HCT116 (cell line): ENCODE results near the gene PLK1. TPM values are rescaled to one million over a fixed set of nuclear protein-coding genes. Genes with fewer than 3 reads are reported as not detected.

Experiments
- ATAC-seq: fragments of 200-7000 bp; cut with Tn5 transposase; 2 replicates; pipeline ENCODE4 v1.9.1; 2020; ENCODE audit warnings: mild to moderate bottlenecking, moderate library complexity
- BruUV-seq: library from RNA; stranded (reverse); fragments of 400-500 nt; replicated peaks from 2 replicates; lab custom pipeline; 2021; lab: Mats Ljungman, UMichigan
- CTCF ChIA-PET: fragments of 300-600 bp; sonication (Branson Sonifier 250); formaldehyde crosslinking; loops from one replicate; lab custom pipeline; 2021; ENCODE audit warnings: antibody characterized with exemption; lab: Charles Lee
- POLR2A ChIA-PET: fragments of 300-600, 350-600 bp; sonication (Branson Sonifier 250); formaldehyde crosslinking; loops from one replicate; lab custom pipeline; 2021; ENCODE audit warnings: antibody characterized with exemption; lab: Charles Lee
- RAD21 ChIA-PET, 2 experiments: fragments of 300-600 bp; sonication (Branson Sonifier 250); formaldehyde crosslinking; loops; one replicate each; lab custom pipeline; 2023; ENCODE audit warnings: low total read pairs in 2 of 2; ENCODE audit not compliant: uncharacterized antibody in 2 of 2, unreplicated experiment in 2 of 2, low non-redundant PET in 1 of 2; lab: Charles Lee
- DNase-seq: peaks from one replicate; pipeline ENCODE4 v3.0.0-alpha.2; 2010; ENCODE audit warnings: low read depth, low spot score
- H2AFZ ChIP-seq: fragments of 200-600 bp; shearing (Covaris generic), sonication (generic); 2 replicates; pipeline ENCODE4 v1.6.1; 2017; ENCODE audit warnings: low read depth, mixed run types, mixed read lengths, antibody characterized with exemption, low read length; ENCODE audit not compliant: poor library complexity, severe bottlenecking
- H3K27ac ChIP-seq: 2 replicates; pipeline ENCODE4 v1.5.1; 2012; ENCODE audit warnings: low read depth, low read length
- H3K27me3 ChIP-seq: fragments of 200-600 bp; sonication (generic); 2 replicates; pipeline ENCODE4 v1.6.1; 2016; ENCODE audit warnings: mixed run types, low read length, mixed read lengths; ENCODE audit not compliant: insufficient read depth
- H3K36me3 ChIP-seq, 2 experiments: fragments of 200-500 bp in 1 of 2; fragments of 200-600 bp in 1 of 2; sonication (Bioruptor generic) in 1 of 2; sonication (generic) in 1 of 2; 2 replicates each; pipeline versions ENCODE4 v1.5.1 to v1.6.1; 2014 to 2016; ENCODE audit warnings: low read length in 2 of 2, inconsistent platforms in 1 of 2, mixed read lengths in 1 of 2, mixed run types in 1 of 2; ENCODE audit not compliant: insufficient read depth in 2 of 2, control insufficient read depth in 1 of 2
- H3K4me1 ChIP-seq, 2 experiments: fragments of 200-600 bp in 1 of 2; sonication (generic) in 1 of 2; 2 replicates each; pipeline versions ENCODE4 v1.5.1 to v1.6.1; 2012 to 2017; ENCODE audit warnings: low read length in 2 of 2, inconsistent platforms in 1 of 2, mild to moderate bottlenecking in 1 of 2, mixed read lengths in 1 of 2, mixed run types in 1 of 2, moderate library complexity in 1 of 2; ENCODE audit not compliant: insufficient read depth in 2 of 2, control insufficient read depth in 1 of 2
- H3K4me2 ChIP-seq: fragments of 200-600 bp; sonication (generic); 2 replicates; pipeline ENCODE4 v1.6.1; 2017; ENCODE audit warnings: mixed run types, low read length, mixed read lengths
- H3K4me3 ChIP-seq, 2 experiments: fragments of 200-600 bp in 1 of 2; sonication (generic) in 1 of 2; replicated peaks in 1 of 2; 2 replicates each; pipeline ENCODE4 v1.5.1; 2011 to 2016; ENCODE audit warnings: low read length in 2 of 2, control low read depth in 1 of 2, low read depth in 1 of 2, mild to moderate bottlenecking in 1 of 2, mixed read lengths in 1 of 2, mixed run types in 1 of 2
- H3K79me2 ChIP-seq: fragments of 200-600 bp; sonication (generic); 2 replicates; pipeline ENCODE4 v1.6.1; 2017; ENCODE audit warnings: mild to moderate bottlenecking, mixed run types, low read length, moderate library complexity, mixed read lengths; ENCODE audit not compliant: insufficient read depth
- H3K9ac ChIP-seq: fragments of 200-600 bp; sonication (generic); 2 replicates; pipeline ENCODE4 v1.6.1; 2016; ENCODE audit warnings: low read length, mixed read lengths
- H3K9me2 ChIP-seq: fragments of 200-600 bp; sonication (generic), shearing (Covaris generic); 2 replicates; pipeline ENCODE4 v1.6.1; 2017; ENCODE audit warnings: mixed run types, mild to moderate bottlenecking, moderate library complexity; ENCODE audit not compliant: insufficient read depth
- H3K9me3 ChIP-seq, 2 experiments: fragments of 200-500 bp in 1 of 2; fragments of 200-600 bp in 1 of 2; sonication (Bioruptor generic) in 1 of 2; sonication (generic) in 1 of 2; 2 replicates each; pipeline ENCODE4 v1.6.1; 2014 to 2017; ENCODE audit warnings: low read length in 2 of 2, mixed read lengths in 2 of 2, inconsistent platforms in 1 of 2, low read depth in 1 of 2, mild to moderate bottlenecking in 1 of 2, mixed run types in 1 of 2, moderate library complexity in 1 of 2; ENCODE audit not compliant: control insufficient read depth in 1 of 2, insufficient read depth in 1 of 2
- H4K20me1 ChIP-seq: fragments of 200-600 bp; sonication (generic), shearing (Covaris generic); 2 replicates; pipeline ENCODE4 v1.6.1; 2017; ENCODE audit warnings: mixed run types, mild to moderate bottlenecking, moderate library complexity; ENCODE audit not compliant: insufficient read depth
- CTCF ChIP-seq, 3 experiments: fragments of 200-600 bp in 1 of 3; sonication (generic) in 1 of 3; IDR thresholded peaks in 2 of 3; conservative IDR thresholded peaks in 1 of 3; 2 replicates each; pipeline ENCODE4 v1.5.1; 2012 to 2017; ENCODE audit warnings: low read depth in 2 of 3, low read length in 2 of 3, antibody characterized with exemption in 1 of 3, borderline replicate concordance in 1 of 3, control low read depth in 1 of 3, mild to moderate bottlenecking in 1 of 3, mixed read lengths in 1 of 3, mixed run types in 1 of 3, moderate library complexity in 1 of 3; ENCODE audit not compliant: insufficient read depth in 1 of 3
- EGR1 ChIP-seq: IDR thresholded peaks from 2 replicates; pipeline ENCODE4 v1.6.1; 2012; ENCODE audit warnings: low read depth
- ELF1 ChIP-seq: IDR thresholded peaks from 2 replicates; pipeline ENCODE4 v1.6.1; 2012; ENCODE audit warnings: low read depth, borderline replicate concordance
- EZH2phosphoT487 ChIP-seq: fragments of 200-600 bp; IDR thresholded peaks from 2 replicates; pipeline ENCODE4 v1.6.1; 2018; ENCODE audit warnings: antibody characterized with exemption, borderline replicate concordance
- FOSL1 ChIP-seq: IDR thresholded peaks from 2 replicates; pipeline ENCODE4 v1.6.1; 2012; ENCODE audit warnings: low read depth
- POLR2A ChIP-seq: IDR thresholded peaks from 2 replicates; pipeline ENCODE4 v1.7.0; 2011; ENCODE audit warnings: borderline replicate concordance; ENCODE audit not compliant: insufficient read depth, insufficient read length; ENCODE audit errors: extremely low read depth
- POLR2AphosphoS5 ChIP-seq: IDR thresholded peaks from 2 replicates; pipeline ENCODE4 v1.6.1; 2011; ENCODE audit warnings: mild to moderate bottlenecking, low read depth, low read length, moderate library complexity
- REST ChIP-seq: IDR thresholded peaks from 2 replicates; pipeline ENCODE4 v1.6.1; 2012; ENCODE audit warnings: low read depth
- SRF ChIP-seq: IDR thresholded peaks from 2 replicates; pipeline ENCODE4 v1.6.1; 2012; ENCODE audit warnings: low read depth
- TCF7L2 ChIP-seq: IDR thresholded peaks from 2 replicates; pipeline ENCODE4 v1.7.0; 2011; ENCODE audit warnings: borderline replicate concordance, inconsistent platforms; ENCODE audit not compliant: insufficient read depth, insufficient read length; ENCODE audit errors: extremely low read depth
- ZFX ChIP-seq: fragments of 450-650 bp; IDR thresholded peaks from 2 replicates; pipeline ENCODE4 v1.6.1; 2017
- intact Hi-C: fragments of 100-400 bp; cut with micrococcal nuclease; formaldehyde crosslinking; loops from 2 replicates; pipeline ENCODE4 v1.10.0; 2022
- total RNA-seq: library from RNA; stranded (reverse); gene quantifications from one replicate; pipeline ENCODE4 v1.2.1, GENCODE V29; 2021; ENCODE audit not compliant: unreplicated experiment
- TF ChIP-seq, protein P1 (sequence below): IDR thresholded peaks from 2 replicates; pipeline ENCODE4 v1.6.1; 2011; ENCODE audit warnings: mild to moderate bottlenecking, low read length, moderate library complexity; ENCODE audit not compliant: insufficient replicate concordance; ENCODE audit errors: extremely low read depth

PLK1 gene
- total RNA-seq, 1 experiment from 2014 or later, result 144 TPM

GRCh38 chr16:23668873-23669272 lies 9.8 kb upstream of the PLK1 start:
- ATAC-seq (no peak), DNase-seq (no peak)
- Histone ChIP-seq H3K4me3 (no peak overlapping the region), H3K4me2 (no peak overlapping the region), H3K27me3 (no peaks in the 10 kb centered on the region), H3K9ac (no peak overlapping the region), H2AFZ (no peak overlapping the region), H3K79me2 (no peaks in the 10 kb centered on the region), H3K36me3 (peaks cover 4 to 19% of the 10 kb centered on the region in 2 experiments; a peak in 3 of 4 replicates), H3K4me1 (no peaks in the 10 kb centered on the region), H3K27ac (no peak overlapping the region), H3K9me3 (no peaks in the 10 kb centered on the region), H3K9me2 (no peaks in the 10 kb centered on the region), H4K20me1 (no peaks in the 10 kb centered on the region)
- ChIA-PET POLR2A (no interaction called here), CTCF (no interaction called here), RAD21 (no interaction called here)
- no peak for TF ChIP-seq ELF1
- no TSS peak for BruUV-seq
- intact Hi-C loops, result no loop called here

- no peaks in the 10 kb centered on the region for H3K9me3 ChIP-seq
- BruUV-seq, result no TSS peak
- no peaks in the 10 kb centered on the region for H3K27me3 ChIP-seq
- H3K9me2 ChIP-seq, result no peaks in the 10 kb centered on the region
- H3K36me3 ChIP-seq, result peaks cover 4 to 22% of the 10 kb centered on the region in 2 experiments; a peak in 3 of 4 replicates
- RAD21 ChIA-PET, result no interaction called here
- no peak overlapping the region for H3K4me3 ChIP-seq
- CTCF ChIA-PET, result no interaction called here
- POLR2A ChIA-PET, result no interaction called here
- H3K9ac ChIP-seq, result no peak overlapping the region
- no peak overlapping the region for H3K4me2 ChIP-seq
- H3K79me2 ChIP-seq, result no peaks in the 10 kb centered on the region
- no peaks in the 10 kb centered on the region for H3K4me1 ChIP-seq
- no peak for DNase-seq
- intact Hi-C loops, result no loop called here
- no peaks in the 10 kb centered on the region for H4K20me1 ChIP-seq
- no peak overlapping the region for H2AFZ ChIP-seq
- ATAC-seq, result no peak
- no peak overlapping the region for H3K27ac ChIP-seq
- TF ChIP-seq, protein P1, sequence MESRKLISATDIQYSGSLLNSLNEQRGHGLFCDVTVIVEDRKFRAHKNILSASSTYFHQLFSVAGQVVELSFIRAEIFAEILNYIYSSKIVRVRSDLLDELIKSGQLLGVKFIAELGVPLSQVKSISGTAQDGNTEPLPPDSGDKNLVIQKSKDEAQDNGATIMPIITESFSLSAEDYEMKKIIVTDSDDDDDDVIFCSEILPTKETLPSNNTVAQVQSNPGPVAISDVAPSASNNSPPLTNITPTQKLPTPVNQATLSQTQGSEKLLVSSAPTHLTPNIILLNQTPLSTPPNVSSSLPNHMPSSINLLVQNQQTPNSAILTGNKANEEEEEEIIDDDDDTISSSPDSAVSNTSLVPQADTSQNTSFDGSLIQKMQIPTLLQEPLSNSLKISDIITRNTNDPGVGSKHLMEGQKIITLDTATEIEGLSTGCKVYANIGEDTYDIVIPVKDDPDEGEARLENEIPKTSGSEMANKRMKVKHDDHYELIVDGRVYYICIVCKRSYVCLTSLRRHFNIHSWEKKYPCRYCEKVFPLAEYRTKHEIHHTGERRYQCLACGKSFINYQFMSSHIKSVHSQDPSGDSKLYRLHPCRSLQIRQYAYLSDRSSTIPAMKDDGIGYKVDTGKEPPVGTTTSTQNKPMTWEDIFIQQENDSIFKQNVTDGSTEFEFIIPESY, result no peak
- TF ChIP-seq REST (no peak), ZFX (no peak), CTCF (IDR thresholded peaks at IDR 0.05 in 2 of 3, conservative IDR thresholded peaks at IDR 0.05 in 1 of 3; ENCODE audit: borderline replicate concordance in 1 of 3, insufficient read depth in 1 of 3, low read depth in 2 of 3, low read length in 2 of 3) (no peak), EGR1 (no peak), FOSL1 (no peak), POLR2A (no peak), POLR2AphosphoS5 (no peak), EZH2phosphoT487 (no peak), SRF (no peak), ELF1 (no peak), TCF7L2 (no peak)
Measured at GRCh38 chr16:23670137-23670776, 8.4 kb upstream of the PLK1 start.
